CD1c-positive myeloid dendritic cell (primary cell): ENCODE results near the gene ADAMTS14.
"Not testable (repeated sequence)": the region's sequence is repeated elsewhere in the genome, so short reads cannot be mapped to it uniquely, and the experiment has no call there.

Experiments used
- DNase-seq: peaks from one replicate; pipeline ENCODE4 v3.0.0-alpha.2; 2016; ENCODE audit errors: extremely low spot score

ADAMTS14 gene

DNA sequence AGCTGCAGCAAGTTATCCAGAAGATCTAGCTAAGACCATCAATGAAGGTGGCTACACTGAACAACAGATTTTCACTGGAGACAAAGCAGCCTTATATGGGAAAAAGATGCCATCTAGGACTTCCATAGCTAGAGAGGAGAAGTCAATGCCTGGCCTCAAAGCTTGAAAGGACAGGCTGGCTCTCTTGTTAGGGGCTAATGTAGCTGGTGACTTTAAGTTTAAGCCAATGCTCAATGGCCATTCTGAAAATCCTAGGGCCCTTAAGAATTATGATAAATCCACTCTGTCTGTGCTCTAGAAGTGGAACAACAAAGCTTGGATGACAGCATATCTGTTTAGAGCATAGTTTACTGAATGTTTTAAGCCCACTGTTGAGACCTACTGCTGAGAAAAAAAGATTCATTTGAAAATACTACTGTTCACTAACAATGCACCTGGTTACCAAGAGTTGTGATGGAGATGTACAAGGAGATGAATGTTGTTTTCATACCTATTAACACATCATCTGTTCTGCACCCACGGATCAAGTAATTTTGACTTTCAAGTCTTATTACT is 13.6 kb upstream of the ADAMTS14 start:
- DNase-seq: no peak

DNA sequence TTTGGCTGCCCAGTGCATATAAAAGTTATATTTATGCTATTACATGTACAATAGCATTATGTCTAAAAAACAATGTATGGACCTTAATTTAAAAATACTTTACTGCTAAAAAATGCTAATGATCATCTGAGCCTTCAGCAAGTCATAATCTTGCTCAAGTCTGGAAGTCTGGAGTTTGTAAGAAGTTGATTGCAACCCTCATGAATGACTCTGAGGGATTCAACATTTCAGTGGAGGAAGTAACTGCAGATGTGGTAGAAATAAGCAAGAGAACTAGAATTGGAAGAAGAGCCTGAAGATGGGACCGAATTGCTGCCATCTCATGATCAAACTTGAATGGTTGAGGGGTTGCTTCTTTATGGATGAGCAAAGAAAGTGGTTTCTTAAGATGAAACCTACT is 13.0 kb upstream of the ADAMTS14 start:
- no peak for DNase-seq

DNA sequence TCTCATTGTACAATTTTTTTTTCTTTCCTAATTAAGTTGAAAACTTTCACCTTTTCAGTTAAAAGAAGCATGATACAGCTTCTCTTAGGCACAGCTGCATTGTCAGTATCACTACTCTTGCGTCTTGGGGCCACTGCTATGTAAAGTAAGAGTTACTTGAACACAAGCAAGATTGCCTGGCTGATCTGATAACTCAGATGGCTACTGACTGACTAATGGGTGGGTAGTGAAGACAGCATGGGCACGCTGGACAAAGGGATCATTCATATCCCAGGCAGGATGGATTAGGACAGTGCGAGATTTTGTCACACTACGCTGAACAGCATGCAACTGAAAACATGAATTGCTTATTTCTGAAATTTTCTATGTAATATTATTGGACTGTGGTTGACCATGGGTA is 11.6 kb upstream of the ADAMTS14 start:
- DNase-seq: no peak

GRCh38 chr10:70661623-70662361 is 10.5 kb upstream of the ADAMTS14 start:
- DNase-seq: no peak

DNA sequence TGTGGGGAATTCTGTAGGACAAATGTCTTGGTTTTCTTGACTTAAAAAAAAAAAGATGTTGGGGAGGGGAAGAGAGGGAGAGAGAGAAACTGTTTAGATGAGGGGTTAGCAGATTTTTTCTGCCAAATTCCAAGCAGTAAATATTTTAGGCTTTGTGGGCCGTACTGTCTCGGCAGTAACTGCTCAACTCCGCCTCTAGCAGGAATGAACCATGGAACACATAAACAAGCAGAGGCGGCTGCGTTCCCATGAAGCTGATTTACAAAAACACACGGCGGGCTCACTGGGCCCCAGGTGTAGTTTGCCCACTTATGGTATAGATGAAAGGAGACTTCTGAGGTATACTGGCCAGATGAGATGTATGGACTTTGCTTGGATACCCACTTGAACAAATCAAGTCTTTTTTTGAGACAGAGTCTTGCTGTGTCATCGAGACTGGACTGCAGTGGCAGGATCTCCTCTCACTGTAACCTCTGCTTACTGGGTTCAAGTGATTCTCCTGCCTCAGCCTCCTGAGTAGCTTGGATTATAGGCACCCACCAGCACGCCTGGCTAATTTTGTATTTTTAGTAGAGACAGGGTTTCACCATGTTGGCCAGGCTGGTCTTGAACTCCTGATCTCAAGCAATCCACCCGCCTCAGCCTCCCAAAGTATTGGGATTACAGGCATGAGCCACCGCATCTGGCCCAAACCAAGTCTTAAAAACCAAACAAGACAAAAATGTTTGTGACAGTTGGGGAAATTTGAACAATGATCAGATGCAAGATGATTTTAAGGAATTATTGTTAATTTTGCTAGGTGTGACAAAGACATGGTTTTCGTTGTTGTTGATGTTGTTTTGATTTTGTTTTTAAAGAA is 9.7 kb upstream of the ADAMTS14 start:
- DNase-seq: no peak

DNA sequence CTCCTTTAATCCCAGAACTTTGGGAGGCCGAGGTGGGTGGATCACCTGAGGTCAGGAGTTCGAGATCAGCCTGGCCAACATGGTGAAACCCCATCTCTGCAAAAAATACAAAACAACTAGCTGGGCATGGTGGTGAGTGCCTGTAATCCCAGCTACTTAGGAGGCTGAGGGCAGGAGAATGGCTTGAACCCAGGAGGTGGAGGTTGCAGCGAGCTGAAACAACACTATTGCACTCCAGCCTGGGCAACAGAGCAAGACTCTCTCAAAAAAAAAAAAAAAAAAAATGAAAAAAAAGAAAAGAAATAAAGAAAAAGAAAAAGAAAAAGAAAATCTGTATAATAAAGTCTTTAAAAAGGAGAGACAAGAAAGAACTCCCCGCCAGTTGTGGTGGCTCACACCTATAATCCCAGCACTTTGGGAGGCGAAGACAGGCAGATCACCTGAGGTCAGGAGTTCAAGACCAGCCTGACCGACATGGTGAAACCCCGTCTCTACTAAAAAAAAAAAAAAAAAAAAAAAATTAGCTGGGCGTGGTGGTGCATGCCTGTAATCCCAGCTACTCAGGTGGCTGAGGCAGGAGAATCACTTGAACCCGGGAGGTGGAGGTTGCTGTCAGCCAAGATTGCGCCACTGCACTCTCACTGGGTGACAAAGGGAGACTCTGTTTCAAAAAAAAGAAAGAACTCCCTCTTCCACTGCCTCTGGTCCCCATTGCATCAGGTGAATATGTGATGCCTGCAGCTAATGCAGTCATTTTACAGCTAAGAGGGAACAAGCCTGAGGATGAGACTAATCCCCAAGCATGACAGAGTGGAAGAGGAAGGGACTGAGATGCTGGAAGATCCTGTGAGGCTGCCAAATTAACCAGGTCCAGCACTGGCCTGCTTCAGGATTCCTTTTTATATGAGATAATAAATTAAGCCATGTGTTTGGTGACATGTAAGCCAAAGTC is 8.6 kb upstream of the ADAMTS14 start:
- not testable (repeated sequence) for DNase-seq

- DNase-seq: no peak
These were observed 7.6 kb upstream of the ADAMTS14 start for GRCh38 chr10:70664702-70665195.

DNA sequence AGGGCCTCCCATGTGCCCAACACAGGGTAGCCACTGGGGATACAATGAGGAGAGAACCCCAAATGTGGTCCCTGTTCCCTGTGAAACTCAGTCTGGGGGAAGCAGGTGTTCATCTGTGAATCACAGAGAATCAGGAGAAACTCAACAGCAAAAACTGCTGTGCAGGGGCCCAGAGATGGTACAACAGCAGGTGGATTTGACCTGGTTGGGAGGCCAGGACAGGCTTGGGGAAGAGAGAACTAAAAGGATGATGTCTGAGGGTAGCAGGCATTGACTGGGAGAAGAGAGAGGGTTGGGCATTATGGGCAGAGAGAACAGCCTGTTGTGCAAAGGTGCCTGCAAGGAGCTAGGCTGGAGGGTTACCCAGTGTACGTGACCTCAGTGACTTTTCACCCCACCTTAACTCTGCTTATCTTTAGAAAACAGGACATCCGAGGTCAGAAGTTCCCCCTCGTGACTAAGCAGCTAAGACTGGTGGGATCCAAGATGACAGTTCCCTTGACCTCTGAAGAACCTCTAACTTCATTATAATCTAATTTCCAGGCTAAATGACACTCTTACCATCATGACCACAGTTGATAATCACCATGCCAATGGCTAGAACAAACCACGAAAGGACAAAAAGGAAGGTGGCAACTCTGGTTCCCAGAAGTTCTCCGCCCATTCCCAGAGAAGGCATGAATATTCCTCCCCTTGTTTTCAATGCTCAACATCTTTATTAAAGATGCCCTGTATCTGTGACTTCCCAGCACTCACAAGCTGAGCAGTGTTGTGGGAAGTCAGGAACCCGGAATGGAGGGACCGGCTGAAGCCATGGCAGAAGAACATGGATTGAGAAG is 5.1 kb upstream of the ADAMTS14 start:
- DNase-seq: no peak

- not testable (repeated sequence) for DNase-seq
These were observed 4.5 kb upstream of the ADAMTS14 start for GRCh38 chr10:70667818-70668217.

- no peak for DNase-seq
These were observed 3.8 kb upstream of the ADAMTS14 start for GRCh38 chr10:70668454-70668970.

GRCh38 chr10:70669015-70669414 is 3.3 kb upstream of the ADAMTS14 start:
- no peak for DNase-seq

GRCh38 chr10:70669732-70670317 is 2.5 kb upstream of the ADAMTS14 start:
- no peak for DNase-seq

DNA sequence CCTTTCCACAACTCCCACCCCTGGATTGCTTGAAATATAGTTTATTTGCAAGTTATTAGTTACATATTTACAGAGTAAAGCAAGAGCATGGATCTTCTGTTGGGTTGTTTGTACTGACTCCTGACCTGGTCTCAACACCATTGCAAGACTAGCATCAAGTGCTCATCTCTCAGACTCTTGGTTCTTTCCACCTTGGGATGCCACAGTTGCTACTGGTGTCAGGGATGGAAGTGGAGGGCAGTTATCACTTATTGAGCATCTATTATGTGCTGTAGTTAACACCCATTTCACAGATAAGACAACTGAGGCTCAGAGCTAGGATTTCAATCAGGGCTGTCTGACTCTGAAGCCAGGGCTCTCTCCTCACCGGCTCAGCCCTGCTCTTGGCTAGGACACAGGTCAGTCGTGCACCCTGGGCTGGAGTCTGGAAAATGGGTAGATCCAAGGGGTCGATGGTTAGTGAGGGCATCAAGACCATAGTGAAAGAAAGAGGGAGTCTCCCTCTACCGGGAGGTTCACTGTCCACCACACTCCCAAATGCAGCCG is 614 bp upstream of the ADAMTS14 start:
- no peak for DNase-seq

GRCh38 chr10:70673043-70673928 is 980 bp downstream of the ADAMTS14 start:
- DNase-seq: no peak

- no peak for DNase-seq
These were observed 1.7 kb downstream of the ADAMTS14 start for GRCh38 chr10:70673929-70674559.

DNA sequence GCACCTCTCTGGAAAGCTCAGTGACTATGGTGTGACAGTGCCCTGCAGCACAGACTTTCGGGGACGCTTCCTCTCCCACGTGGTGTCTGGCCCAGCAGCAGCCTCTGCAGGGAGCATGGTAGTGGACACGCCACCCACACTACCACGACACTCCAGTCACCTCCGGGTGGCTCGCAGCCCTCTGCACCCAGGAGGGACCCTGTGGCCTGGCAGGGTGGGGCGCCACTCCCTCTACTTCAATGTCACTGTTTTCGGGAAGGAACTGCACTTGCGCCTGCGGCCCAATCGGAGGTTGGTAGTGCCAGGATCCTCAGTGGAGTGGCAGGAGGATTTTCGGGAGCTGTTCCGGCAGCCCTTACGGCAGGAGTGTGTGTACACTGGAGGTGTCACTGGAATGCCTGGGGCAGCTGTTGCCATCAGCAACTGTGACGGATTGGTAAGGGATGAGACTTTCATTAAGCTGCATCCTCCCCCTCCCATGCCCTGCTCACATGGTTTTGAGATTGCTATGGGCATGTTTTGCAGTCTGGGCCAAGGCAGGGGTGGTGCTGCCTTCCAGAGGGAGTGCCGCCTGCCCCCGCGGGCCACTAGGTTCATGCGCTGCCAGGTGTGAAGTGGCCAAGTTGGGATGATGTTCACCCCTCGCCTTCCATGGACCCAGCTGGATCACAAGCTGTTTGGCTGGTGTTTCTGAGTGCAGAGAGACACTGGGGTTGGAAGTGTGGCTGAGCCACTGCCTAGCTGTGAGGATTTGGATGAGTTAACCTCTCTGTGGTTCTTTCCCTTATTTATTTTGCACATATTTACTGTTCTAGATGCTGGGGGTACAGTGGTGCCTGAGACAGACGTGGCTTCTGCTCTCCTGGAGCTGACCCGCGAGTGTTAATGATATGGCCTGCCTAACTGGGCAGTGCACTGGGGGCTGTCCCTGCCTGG is 2.5 kb downstream of the ADAMTS14 start:
- no peak for DNase-seq
